GM13976 (cell line): ENCODE measurements around the gene PTGIR.

ENCODE experiments used
- DNase-seq: peaks from one replicate; pipeline ENCODE4 v3.0.0; 2012; ENCODE audit warnings: low spot score
- CTCF ChIP-seq: IDR thresholded peaks from 2 replicates; pipeline ENCODE4 v1.5.1; 2012; ENCODE audit warnings: borderline replicate concordance, mild to moderate bottlenecking; ENCODE audit not compliant: insufficient read depth; ENCODE audit errors: extremely low read depth, missing control alignments, control extremely low read depth
- in situ Hi-C: fragments of 300-500 bp; cut with MboI; formaldehyde crosslinking; loops from one replicate; pipeline ENCODE4 v1.12.0; 2022; ENCODE audit warnings: low sequenced_read_pairs, mixed read lengths, inconsistent platforms; ENCODE audit not compliant: unreplicated experiment

Gene PTGIR

GRCh38 chr19:46591254-46591653, 33.6 kb downstream of the PTGIR start:
- TF ChIP-seq CTCF = no peak
- no peak for DNase-seq
- in situ Hi-C loops = no loop called here

- no peak for DNase-seq
- in situ Hi-C loops = no loop called here
Measured at GRCh38 chr19:46587861-46588260, 37.0 kb downstream of the PTGIR start.

GRCh38 chr19:46586294-46586693, 38.6 kb downstream of the PTGIR start:
- in situ Hi-C loops = no loop called here
- no peak for TF ChIP-seq CTCF

More at GRCh38 chr19:46587861-46588260, 37.0 kb downstream of the PTGIR start:
- TF ChIP-seq CTCF = no peak

GRCh38 chr19:46585539-46585938, 39.4 kb downstream of the PTGIR start:
- DNase-seq = no peak
- in situ Hi-C loops = no loop called here
- TF ChIP-seq CTCF = no peak

More at GRCh38 chr19:46586294-46586693, 38.6 kb downstream of the PTGIR start:
- DNase-seq = no peak

GRCh38 chr19:46580247-46580646, 44.6 kb downstream of the PTGIR start:
- in situ Hi-C loops = no loop called here
- DNase-seq = no peak
- TF ChIP-seq CTCF = no peak

- in situ Hi-C loops = no loop called here
Measured at GRCh38 chr19:46579361-46579879, 45.5 kb downstream of the PTGIR start.

More at GRCh38 chr19:46579361-46579879, 45.5 kb downstream of the PTGIR start:
- peak; percentile 24 for TF ChIP-seq CTCF
- DNase-seq = peak; percentile 47
